ENCODE data around the gene STX8. TPM values are rescaled to one million over a fixed set of nuclear protein-coding genes. Genes with fewer than 3 reads are reported as not detected.

The STX8 gene
- total RNA-seq, 1 donor from 2014 or later: 54.8 TPM

DNA sequence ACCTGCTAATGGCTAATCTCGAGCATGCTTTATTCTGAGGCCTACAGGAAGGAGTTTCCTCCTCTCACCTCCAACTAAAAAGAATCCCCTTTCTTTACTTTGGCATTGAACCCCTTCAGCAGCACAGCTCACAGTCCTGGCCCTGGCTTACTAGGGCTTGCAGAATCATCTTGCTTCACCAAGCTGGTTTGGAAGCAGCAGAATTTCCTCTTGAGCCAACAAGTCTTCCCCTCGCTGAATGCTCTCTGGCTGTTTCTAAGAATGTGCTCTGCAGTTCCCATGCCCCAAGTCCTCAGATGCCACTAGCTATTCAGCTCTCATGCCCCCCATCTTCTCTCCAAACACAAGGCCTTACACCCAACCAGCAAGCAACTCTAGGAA is 283.1 kb downstream of the STX8 start:
- Histone ChIP-seq H3K36me3 (ENCODE audit: insufficient read depth, low read length) (no peaks in the 10 kb centered on the region), H3K79me2 (ENCODE audit: insufficient read depth, low read length) (no peaks in the 10 kb centered on the region), H3K27ac (ENCODE audit: low read depth, low read length) (no peak overlapping the region), H3K9ac (ENCODE audit: low read length) (no peak overlapping the region), H3K4me3 (ENCODE audit: insufficient read depth, low read depth, low read length) (no peak overlapping the region), H3K4me2 (ENCODE audit: low read length) (no peak overlapping the region), H3K4me1 (ENCODE audit: insufficient read depth, low read length) (no peaks in the 10 kb centered on the region), H2AFZ (ENCODE audit: low read depth, low read length) (no peak overlapping the region), H3K9me3 (ENCODE audit: insufficient read depth, low read depth, low read length) (no peaks in the 10 kb centered on the region), H3K27me3 (ENCODE audit: insufficient read depth, low read length) (no peaks in the 10 kb centered on the region), H4K20me1 (ENCODE audit: insufficient read depth, low read length) (no peaks in the 10 kb centered on the region)
- Mint-ChIP-seq H3K4me1 (ENCODE audit: low read depth, unreplicated experiment) (peaks cover 4% of the 10 kb centered on the region), H3K9me3 (ENCODE audit: unreplicated experiment) (peaks cover 4% of the 10 kb centered on the region), H3K27ac (ENCODE audit: unreplicated experiment) (no peak overlapping the region), H3K27me3 (ENCODE audit: low read depth, unreplicated experiment) (no peaks in the 10 kb centered on the region), H3K4me3 (ENCODE audit: unreplicated experiment) (no peak overlapping the region), H3K36me3 (ENCODE audit: low read depth, unreplicated experiment) (peaks cover 4% of the 10 kb centered on the region)
- DNase-seq (ENCODE audit: low read depth): no peak
- TF ChIP-seq, protein P1, sequence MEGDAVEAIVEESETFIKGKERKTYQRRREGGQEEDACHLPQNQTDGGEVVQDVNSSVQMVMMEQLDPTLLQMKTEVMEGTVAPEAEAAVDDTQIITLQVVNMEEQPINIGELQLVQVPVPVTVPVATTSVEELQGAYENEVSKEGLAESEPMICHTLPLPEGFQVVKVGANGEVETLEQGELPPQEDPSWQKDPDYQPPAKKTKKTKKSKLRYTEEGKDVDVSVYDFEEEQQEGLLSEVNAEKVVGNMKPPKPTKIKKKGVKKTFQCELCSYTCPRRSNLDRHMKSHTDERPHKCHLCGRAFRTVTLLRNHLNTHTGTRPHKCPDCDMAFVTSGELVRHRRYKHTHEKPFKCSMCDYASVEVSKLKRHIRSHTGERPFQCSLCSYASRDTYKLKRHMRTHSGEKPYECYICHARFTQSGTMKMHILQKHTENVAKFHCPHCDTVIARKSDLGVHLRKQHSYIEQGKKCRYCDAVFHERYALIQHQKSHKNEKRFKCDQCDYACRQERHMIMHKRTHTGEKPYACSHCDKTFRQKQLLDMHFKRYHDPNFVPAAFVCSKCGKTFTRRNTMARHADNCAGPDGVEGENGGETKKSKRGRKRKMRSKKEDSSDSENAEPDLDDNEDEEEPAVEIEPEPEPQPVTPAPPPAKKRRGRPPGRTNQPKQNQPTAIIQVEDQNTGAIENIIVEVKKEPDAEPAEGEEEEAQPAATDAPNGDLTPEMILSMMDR (IDR thresholded peaks at IDR 0.05; ENCODE audit: insufficient read depth, low read depth, low read length): no peak
- TF ChIP-seq EZH2 (IDR thresholded peaks at IDR 0.05; ENCODE audit: insufficient read depth, low read length): no peak
- no peak for FAIRE-seq

DNA sequence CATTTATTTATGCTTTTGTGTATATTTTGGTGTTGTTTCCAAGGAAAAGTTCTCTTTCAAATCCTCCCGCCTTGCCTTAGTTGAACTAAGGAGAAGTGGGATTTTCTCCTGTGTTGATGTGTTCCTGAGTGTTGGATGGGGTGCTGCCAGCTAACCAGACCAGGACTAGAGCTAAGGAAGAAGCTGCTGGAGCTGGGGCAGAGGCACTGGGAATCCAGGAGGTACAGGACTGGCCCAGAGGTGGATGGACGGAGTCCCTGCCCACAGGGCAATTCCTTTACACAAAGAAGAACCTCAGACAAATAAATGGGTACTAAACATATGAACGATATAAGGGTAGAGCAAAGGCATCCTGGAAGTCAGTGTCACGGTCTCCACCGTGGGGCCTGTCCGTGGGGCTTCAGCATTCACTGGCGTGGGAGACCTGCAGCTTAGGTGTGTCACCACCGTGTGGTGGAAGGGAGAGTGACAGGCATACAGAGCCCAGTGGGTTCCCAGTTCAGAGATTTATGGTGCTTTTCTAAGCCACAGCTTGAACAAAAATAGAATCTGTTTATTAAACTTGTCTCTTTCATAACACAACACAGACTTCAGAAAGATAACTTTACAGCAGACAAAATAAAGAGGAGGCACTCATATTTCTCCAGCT is 283.6 kb downstream of the STX8 start:
- TF ChIP-seq EZH2 (IDR thresholded peaks at IDR 0.05; ENCODE audit: insufficient read depth, low read length): no peak
- TF ChIP-seq, protein P1 (IDR thresholded peaks at IDR 0.05; ENCODE audit: insufficient read depth, low read depth, low read length): peak; percentile 57
- H3K9me3 ChIP-seq (ENCODE audit: insufficient read depth, low read depth, low read length): no peaks in the 10 kb centered on the region
- no peak overlapping the region for H3K4me3 ChIP-seq (ENCODE audit: insufficient read depth, low read depth, low read length)
- H3K27ac ChIP-seq (ENCODE audit: low read depth, low read length): no peak overlapping the region
- no peaks in the 10 kb centered on the region for H3K27me3 ChIP-seq (ENCODE audit: insufficient read depth, low read length)
- no peaks in the 10 kb centered on the region for H4K20me1 ChIP-seq (ENCODE audit: insufficient read depth, low read length)
- Mint-ChIP-seq H3K27me3 (ENCODE audit: low read depth, unreplicated experiment) (no peaks in the 10 kb centered on the region), H3K9me3 (ENCODE audit: unreplicated experiment) (peaks cover 4% of the 10 kb centered on the region), H3K36me3 (ENCODE audit: low read depth, unreplicated experiment) (peaks cover 4% of the 10 kb centered on the region), H3K4me1 (ENCODE audit: low read depth, unreplicated experiment) (peaks cover 4% of the 10 kb centered on the region), H3K4me3 (ENCODE audit: unreplicated experiment) (no peak overlapping the region), H3K27ac (ENCODE audit: unreplicated experiment) (no peak overlapping the region)
- H3K9ac ChIP-seq (ENCODE audit: low read length): no peak overlapping the region
- no peak overlapping the region for H3K4me2 ChIP-seq (ENCODE audit: low read length)
- FAIRE-seq (peak; percentile 9), DNase-seq (ENCODE audit: low read depth) (no peak)
- no peaks in the 10 kb centered on the region for H3K36me3 ChIP-seq (ENCODE audit: insufficient read depth, low read length)
- no peaks in the 10 kb centered on the region for H3K79me2 ChIP-seq (ENCODE audit: insufficient read depth, low read length)
- H2AFZ ChIP-seq (ENCODE audit: low read depth, low read length): no peak overlapping the region
- H3K4me1 ChIP-seq (ENCODE audit: insufficient read depth, low read length): no peaks in the 10 kb centered on the region

DNA sequence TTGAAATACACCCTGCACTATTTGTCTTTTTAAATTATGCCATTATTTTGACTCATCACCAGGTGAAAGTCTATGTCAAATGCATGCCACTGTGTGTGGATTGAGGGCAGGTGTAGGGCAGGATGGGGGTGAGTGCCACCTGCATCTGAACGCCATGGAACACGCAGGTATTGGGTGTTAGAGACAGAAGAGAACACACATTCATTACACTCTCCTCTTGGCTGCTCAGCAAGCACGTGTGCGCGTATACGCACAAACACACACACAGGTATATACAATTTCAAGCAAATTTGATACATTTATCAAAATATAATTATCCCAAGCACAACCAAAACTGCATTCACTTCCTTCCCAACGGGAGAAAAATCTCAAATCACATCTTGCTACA is 285.4 kb downstream of the STX8 start:
- no peak for TF ChIP-seq EZH2 (IDR thresholded peaks at IDR 0.05; ENCODE audit: insufficient read depth, low read length)
- TF ChIP-seq, protein P1 (IDR thresholded peaks at IDR 0.05; ENCODE audit: insufficient read depth, low read depth, low read length): no peak
- Mint-ChIP-seq H3K9me3 (ENCODE audit: unreplicated experiment) (peaks cover 4% of the 10 kb centered on the region), H3K27ac (ENCODE audit: unreplicated experiment) (no peak overlapping the region), H3K4me3 (ENCODE audit: unreplicated experiment) (no peak overlapping the region), H3K27me3 (ENCODE audit: low read depth, unreplicated experiment) (no peaks in the 10 kb centered on the region), H3K4me1 (ENCODE audit: low read depth, unreplicated experiment) (peaks cover 4% of the 10 kb centered on the region), H3K36me3 (ENCODE audit: low read depth, unreplicated experiment) (peaks cover 7% of the 10 kb centered on the region)
- peak overlapping the region; percentile 47 for H3K4me2 ChIP-seq (ENCODE audit: low read length)
- DNase-seq (ENCODE audit: low read depth) (no peak), FAIRE-seq (no peak)
- no peaks in the 10 kb centered on the region for H3K36me3 ChIP-seq (ENCODE audit: insufficient read depth, low read length)
- no peak overlapping the region for H3K27ac ChIP-seq (ENCODE audit: low read depth, low read length)
- H3K27me3 ChIP-seq (ENCODE audit: insufficient read depth, low read length): no peaks in the 10 kb centered on the region
- no peak overlapping the region for H2AFZ ChIP-seq (ENCODE audit: low read depth, low read length)
- no peaks in the 10 kb centered on the region for H3K79me2 ChIP-seq (ENCODE audit: insufficient read depth, low read length)
- H4K20me1 ChIP-seq (ENCODE audit: insufficient read depth, low read length): no peaks in the 10 kb centered on the region
- H3K4me3 ChIP-seq (ENCODE audit: insufficient read depth, low read depth, low read length): no peak overlapping the region
- H3K9ac ChIP-seq (ENCODE audit: low read length): no peak overlapping the region
- no peaks in the 10 kb centered on the region for H3K4me1 ChIP-seq (ENCODE audit: insufficient read depth, low read length)
- H3K9me3 ChIP-seq (ENCODE audit: insufficient read depth, low read depth, low read length): no peaks in the 10 kb centered on the region

All from astrocyte (in vitro differentiated cells and primary cell).